GM12872 (cell line): ENCODE measurements around the gene SNRPD1.

ENCODE experiments used
- TF ChIP-seq, protein P1 (sequence below): IDR thresholded peaks from 3 replicates; pipeline ENCODE4 v1.5.1; 2011; ENCODE audit warnings: low read depth, mild to moderate bottlenecking, low read length, moderate library complexity; ENCODE audit not compliant: insufficient read depth

Gene SNRPD1

DNA sequence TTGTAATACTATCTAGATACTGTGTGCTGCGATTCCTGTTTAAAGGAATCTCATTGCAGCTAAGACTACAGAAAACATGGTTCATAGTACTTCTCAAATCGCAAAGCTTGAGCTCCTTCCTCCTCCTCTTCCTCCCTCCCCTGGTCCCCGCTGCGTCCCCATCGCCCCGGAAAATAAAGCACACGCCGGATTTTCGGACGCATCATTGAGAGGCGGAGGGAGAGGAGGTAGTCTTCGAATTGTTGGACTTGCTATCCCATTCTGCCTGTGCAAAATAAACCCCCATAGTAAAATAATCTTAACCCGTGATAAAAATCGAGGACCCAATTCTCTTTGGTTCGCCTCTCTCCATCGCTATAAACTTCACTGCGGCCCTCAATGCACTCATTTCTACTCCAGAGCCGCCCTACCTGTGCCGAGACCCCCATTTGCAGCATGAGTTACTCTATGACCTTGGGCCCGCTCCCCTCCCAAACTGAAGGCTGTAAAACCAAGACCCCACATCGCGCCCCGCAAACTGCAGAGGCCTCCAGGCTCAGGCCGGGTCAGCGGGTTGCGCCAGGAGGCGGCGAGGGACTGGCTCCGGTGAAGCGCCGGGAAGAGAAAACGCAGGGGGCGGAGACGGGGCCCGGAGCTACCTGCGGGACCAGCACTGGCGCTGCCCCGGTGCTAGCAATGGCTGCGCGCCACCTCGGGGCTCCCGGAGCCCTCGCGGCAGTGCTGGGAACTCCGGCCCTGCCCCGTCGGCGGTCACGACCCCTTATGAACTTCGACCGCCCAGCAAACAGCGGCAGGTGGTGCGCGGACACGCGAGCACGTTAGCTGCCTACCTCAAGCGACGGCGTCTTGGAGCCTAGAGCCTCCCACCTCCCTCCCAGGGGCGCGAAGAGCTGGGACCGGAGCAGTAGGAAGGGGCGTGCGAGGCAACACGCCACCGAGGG is 12.3 kb upstream of the SNRPD1 start:
- TF ChIP-seq, protein P1, sequence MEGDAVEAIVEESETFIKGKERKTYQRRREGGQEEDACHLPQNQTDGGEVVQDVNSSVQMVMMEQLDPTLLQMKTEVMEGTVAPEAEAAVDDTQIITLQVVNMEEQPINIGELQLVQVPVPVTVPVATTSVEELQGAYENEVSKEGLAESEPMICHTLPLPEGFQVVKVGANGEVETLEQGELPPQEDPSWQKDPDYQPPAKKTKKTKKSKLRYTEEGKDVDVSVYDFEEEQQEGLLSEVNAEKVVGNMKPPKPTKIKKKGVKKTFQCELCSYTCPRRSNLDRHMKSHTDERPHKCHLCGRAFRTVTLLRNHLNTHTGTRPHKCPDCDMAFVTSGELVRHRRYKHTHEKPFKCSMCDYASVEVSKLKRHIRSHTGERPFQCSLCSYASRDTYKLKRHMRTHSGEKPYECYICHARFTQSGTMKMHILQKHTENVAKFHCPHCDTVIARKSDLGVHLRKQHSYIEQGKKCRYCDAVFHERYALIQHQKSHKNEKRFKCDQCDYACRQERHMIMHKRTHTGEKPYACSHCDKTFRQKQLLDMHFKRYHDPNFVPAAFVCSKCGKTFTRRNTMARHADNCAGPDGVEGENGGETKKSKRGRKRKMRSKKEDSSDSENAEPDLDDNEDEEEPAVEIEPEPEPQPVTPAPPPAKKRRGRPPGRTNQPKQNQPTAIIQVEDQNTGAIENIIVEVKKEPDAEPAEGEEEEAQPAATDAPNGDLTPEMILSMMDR = no peak

DNA sequence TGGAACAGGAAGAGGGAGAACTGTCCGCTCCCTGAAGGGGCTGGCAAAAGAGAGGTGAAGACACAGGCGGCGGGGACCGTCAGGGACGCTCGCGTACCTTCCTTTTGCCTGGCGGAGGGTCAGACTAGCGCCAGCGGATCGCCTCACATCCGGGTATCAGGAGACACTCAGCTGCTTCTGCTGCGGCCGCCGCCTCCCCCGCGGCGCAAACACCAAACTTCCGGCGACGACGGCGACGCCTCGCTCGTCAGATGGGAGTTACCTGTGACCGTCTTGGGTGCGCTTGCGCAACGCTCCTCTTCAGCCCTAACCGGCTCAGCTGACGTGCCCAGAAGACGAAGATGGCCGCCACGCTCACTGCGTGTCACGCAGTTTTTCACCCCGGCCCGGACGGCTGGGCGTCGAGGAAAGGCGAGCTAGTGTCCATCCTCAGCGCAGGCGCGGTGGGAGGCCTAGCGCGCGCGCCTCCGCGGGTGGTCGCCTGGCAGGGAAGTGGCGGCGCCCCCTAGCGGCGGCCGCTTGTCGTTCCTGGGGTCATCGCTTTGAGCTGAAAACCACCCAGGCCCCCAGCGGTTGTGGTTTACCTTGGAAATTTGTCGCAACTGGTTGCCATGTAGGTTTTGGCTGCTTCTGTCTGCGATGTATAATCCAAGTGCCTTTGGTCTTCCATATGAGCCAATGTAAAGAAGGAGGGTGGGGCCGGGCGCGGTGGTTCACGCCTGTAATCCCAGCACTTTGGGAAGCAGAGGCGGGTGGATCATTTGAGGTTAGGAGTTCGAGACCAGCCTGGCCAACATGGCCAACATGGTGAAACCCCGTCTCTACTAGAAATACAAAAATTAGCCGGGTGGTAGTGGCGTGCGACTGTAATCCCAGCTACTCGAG is 11.3 kb upstream of the SNRPD1 start, which contains the start of gene ESCO1:
ESCO1 (minus strand) TSS at position 179 of the 885 bp plus-strand sequence. CDS start 25,861 bp downstream, outside the sequence.
- TF ChIP-seq, protein P1 = peak; percentile 97

DNA sequence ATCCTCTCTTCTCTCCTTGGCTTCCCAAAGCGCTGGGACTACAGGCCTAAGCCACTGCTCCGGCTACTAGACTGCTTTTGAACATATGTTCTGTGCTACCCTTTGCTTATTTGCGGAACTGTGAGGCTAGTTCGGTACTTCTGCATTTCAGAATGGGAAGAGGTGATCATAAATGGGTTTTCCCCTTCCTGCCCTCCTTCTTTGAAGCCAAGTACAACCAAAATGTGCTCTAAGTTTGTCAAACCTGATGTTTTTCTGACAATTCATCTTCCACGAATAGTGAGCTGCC is 9.9 kb upstream of the SNRPD1 start:
- TF ChIP-seq, protein P1 = no peak

DNA sequence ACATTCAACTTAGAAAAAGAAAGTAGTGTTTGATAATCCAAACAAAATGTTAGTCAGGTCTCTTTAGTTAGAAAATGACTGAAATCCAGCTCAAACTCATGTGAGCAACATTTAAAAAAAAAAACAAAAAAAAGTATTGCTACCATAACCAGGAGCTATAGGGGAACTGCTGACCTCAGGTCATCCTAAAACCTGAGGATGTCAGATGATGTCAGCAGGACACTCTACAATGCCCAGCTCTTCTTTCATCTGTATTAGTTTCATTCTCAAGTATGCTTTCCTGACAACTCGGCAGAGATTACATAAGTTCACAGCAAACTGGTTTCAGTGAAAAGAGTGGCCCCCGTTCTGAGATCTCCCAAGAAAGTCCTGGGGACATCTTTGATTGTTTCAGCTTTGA is 7.4 kb upstream of the SNRPD1 start:
- TF ChIP-seq, protein P1 = no peak

DNA sequence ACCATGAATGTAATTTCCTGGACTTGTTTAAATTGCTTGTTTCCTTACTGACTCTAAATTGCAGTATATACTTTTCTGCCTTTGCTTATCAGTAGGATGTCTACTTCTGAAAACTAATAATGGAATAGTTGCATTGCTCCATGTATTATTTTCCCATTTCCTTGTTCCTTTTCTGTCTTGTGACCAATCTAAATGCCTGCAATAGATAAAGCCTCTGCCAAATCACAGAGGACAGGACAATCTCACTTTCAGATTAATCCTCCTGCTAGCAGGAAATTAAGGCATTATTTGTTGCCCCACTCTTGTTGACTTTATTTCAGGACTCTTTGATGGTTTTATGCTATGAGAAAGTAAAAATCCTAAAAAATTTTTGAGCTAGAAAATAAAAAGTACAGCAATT is 6.9 kb upstream of the SNRPD1 start:
- TF ChIP-seq, protein P1 = no peak

DNA sequence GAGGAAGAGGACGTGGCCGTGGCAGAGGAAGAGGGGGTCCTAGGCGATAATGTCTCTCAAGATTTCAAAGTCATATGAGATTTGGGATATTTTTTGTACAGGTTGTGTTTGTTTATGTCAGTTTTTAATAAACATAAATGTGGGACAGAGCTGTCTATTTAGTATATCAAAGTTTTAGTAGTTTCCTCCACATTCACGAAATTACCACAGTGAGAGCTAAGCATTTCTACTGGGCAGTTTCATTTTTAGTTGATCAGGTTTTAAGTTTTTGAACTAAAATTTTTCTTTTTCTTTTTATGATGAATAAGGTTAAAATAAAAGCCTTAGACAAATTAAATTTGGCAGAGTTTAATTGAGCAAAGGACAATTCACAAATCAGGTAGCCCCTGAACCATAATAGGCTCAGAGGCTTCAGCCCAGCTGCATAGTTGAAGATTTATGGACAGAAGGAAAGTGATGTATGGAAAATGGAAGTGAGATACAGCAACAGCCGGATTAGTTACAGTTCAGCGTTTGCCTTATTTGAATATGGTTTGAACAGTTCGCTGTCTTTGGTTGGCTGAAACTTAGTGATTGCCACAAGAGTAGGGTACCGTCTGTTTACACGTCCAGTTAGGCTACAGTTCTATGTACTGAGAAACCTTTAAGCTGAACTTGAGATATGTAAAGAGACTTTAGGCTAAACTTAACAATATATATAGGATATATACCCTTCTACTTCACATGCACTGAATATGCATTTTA is 17.1 kb downstream of the SNRPD1 start:
- TF ChIP-seq, protein P1 = no peak
